ENCODE measurements around the gene TMEM179. TPM values are rescaled to one million over a fixed set of nuclear protein-coding genes. Genes with fewer than 3 reads are reported as not detected.

The TMEM179 gene
- total and polyA plus RNA-seq, 10 of the 15 experiments (the other 5 are each of a cell fraction or from before 2014, with no cell fraction given) = not detected

GRCh38 chr14:104577847-104578301 is 26.7 kb downstream of the TMEM179 start:
- ChIA-PET POLR2A (no interaction called here), RAD21 (ENCODE audit: unreplicated experiment) (no interaction called here), SMC1A (ENCODE audit: uncharacterized antibody, unreplicated experiment) (no interaction called here), CTCF (no interaction called here)
- H4K20me1 ChIP-seq (ENCODE audit: control insufficient read depth, insufficient read depth) = no peaks in the 10 kb centered on the region
- H3K4me1 ChIP-seq (ENCODE audit: control insufficient read depth, insufficient read depth, low read length) = no peaks in the 10 kb centered on the region
- no peak for DNase-seq (ENCODE audit: low read depth, low spot score)
- no peak overlapping the region for H3K9ac ChIP-seq (ENCODE audit: control insufficient read depth, insufficient read depth, low read length)
- intact Hi-C loops (cut with micrococcal nuclease; ENCODE audit: unreplicated experiment) = no loop called here
- H3K27ac ChIP-seq (ENCODE audit: control insufficient read depth, insufficient read depth) = no peak overlapping the region
- no peak overlapping the region for H3K4me2 ChIP-seq (ENCODE audit: control insufficient read depth, insufficient read depth)
- H2AFZ ChIP-seq (ENCODE audit: control insufficient read depth, low read depth, low read length) = no peak overlapping the region
- 41% methylated on average over 19 of the region's 19 CpGs for WGBS (ENCODE audit: insufficient coverage, insufficient replicate concordance, low lambda C conversion rate, missing lambda C conversion rate)
- in situ Hi-C loops (cut with MboI) = no loop called here
- H3K36me3 ChIP-seq (ENCODE audit: control insufficient read depth in 2 of 2, insufficient read depth in 2 of 2, low read length in 1 of 2) = no peaks in the 10 kb centered on the region
- peaks cover 0 to 2% of the 10 kb centered on the region in 2 experiments; a peak in 2 of 4 replicates for H3K27me3 ChIP-seq (replicated peaks in 1 of 2; ENCODE audit: control insufficient read depth in 2 of 2, insufficient read depth in 2 of 2, low read length in 1 of 2)
- no TSS peak for BruUV-seq (replicated peaks)
- H3K79me2 ChIP-seq (ENCODE audit: control insufficient read depth, insufficient read depth, low read length) = no peaks in the 10 kb centered on the region
- H3K4me3 ChIP-seq = no peak overlapping the region
- no peaks in the 10 kb centered on the region for H3K9me3 ChIP-seq (replicated peaks; ENCODE audit: control insufficient read depth, insufficient read depth, low read length)
- no peak for TF ChIP-seq MTA2 (IDR thresholded peaks at IDR 0.05; ENCODE audit: low read depth)
- TF ChIP-seq HCFC1 (IDR thresholded peaks at IDR 0.05; ENCODE audit: low read length) = no peak
- no peak for TF ChIP-seq EZH2 (IDR thresholded peaks at IDR 0.05; ENCODE audit: borderline replicate concordance, control insufficient read depth, low read depth, low read length)
- TF ChIP-seq HSF1 (IDR thresholded peaks at IDR 0.05; ENCODE audit: low read depth, low read length) = no peak
- TF ChIP-seq JUND (IDR thresholded peaks at IDR 0.05; ENCODE audit: low read depth, low read length) = no peak
- TF ChIP-seq PML (IDR thresholded peaks at IDR 0.05; ENCODE audit: low read length) = no peak
- TF ChIP-seq POLR2AphosphoS5 (IDR thresholded peaks at IDR 0.05; ENCODE audit: low read length) = no peak
- TF ChIP-seq ZNF274 (IDR thresholded peaks at IDR 0.05; ENCODE audit: insufficient read depth, insufficient read length) = no peak
- TF ChIP-seq ZNF622 (IDR thresholded peaks at IDR 0.05) = no peak
- no peak for TF ChIP-seq RB1 (IDR thresholded peaks at IDR 0.05; ENCODE audit: borderline replicate concordance)
- TF ChIP-seq TCF3 (IDR thresholded peaks at IDR 0.05; ENCODE audit: borderline replicate concordance, insufficient read depth, low read depth, low read length) = no peak
- TF ChIP-seq RELB (IDR thresholded peaks at IDR 0.05; ENCODE audit: low read depth) = no peak
- TF ChIP-seq EGR1 (IDR thresholded peaks at IDR 0.05; ENCODE audit: borderline replicate concordance in 1 of 2, low read depth in 2 of 2, low read length in 2 of 2) = no peak
- no peak for TF ChIP-seq NFIC (IDR thresholded peaks at IDR 0.05; ENCODE audit: low read depth, low read length)
- TF ChIP-seq, protein P1, sequence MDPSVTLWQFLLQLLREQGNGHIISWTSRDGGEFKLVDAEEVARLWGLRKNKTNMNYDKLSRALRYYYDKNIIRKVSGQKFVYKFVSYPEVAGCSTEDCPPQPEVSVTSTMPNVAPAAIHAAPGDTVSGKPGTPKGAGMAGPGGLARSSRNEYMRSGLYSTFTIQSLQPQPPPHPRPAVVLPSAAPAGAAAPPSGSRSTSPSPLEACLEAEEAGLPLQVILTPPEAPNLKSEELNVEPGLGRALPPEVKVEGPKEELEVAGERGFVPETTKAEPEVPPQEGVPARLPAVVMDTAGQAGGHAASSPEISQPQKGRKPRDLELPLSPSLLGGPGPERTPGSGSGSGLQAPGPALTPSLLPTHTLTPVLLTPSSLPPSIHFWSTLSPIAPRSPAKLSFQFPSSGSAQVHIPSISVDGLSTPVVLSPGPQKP (IDR thresholded peaks at IDR 0.05; ENCODE audit: low read depth, low read length) = no peak
- TF ChIP-seq, protein P2, sequence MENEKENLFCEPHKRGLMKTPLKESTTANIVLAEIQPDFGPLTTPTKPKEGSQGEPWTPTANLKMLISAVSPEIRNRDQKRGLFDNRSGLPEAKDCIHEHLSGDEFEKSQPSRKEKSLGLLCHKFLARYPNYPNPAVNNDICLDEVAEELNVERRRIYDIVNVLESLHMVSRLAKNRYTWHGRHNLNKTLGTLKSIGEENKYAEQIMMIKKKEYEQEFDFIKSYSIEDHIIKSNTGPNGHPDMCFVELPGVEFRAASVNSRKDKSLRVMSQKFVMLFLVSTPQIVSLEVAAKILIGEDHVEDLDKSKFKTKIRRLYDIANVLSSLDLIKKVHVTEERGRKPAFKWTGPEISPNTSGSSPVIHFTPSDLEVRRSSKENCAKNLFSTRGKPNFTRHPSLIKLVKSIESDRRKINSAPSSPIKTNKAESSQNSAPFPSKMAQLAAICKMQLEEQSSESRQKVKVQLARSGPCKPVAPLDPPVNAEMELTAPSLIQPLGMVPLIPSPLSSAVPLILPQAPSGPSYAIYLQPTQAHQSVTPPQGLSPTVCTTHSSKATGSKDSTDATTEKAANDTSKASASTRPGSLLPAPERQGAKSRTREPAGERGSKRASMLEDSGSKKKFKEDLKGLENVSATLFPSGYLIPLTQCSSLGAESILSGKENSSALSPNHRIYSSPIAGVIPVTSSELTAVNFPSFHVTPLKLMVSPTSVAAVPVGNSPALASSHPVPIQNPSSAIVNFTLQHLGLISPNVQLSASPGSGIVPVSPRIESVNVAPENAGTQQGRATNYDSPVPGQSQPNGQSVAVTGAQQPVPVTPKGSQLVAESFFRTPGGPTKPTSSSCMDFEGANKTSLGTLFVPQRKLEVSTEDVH (IDR thresholded peaks at IDR 0.05; ENCODE audit: low read depth, partially characterized antibody) = no peak
- no peak for FAIRE-seq
- ATAC-seq = no peak
